ENCODE measurements around the gene TRIM40. TPM values are rescaled to one million over a fixed set of nuclear protein-coding genes. Genes with fewer than 3 reads are reported as not detected.

TRIM40 gene
- polyA plus RNA-seq, 1 donor (not counting 4 experiments of a cell fraction or from before 2014, with no cell fraction given): not detected

GRCh38 chr6:30163090-30163917 is 27.4 kb downstream of the TRIM40 start, which contains the start of gene TRIM15:
TSS of gene TRIM15 (plus strand) at chr6:30163546. CDS start at chr6:30163685, 139 bp downstream.
- H3K79me2 ChIP-seq (ENCODE audit: control insufficient read depth, insufficient read depth, low read length): no peaks in the 10 kb centered on the region
- no peaks in the 10 kb centered on the region for H3K9me1 ChIP-seq (ENCODE audit: control insufficient read depth, extremely low read depth, insufficient read depth, low read length)
- no peaks in the 10 kb centered on the region for H3K9me3 ChIP-seq (ENCODE audit: control insufficient read depth, low read depth, low read length)
- peaks cover 21% of the 10 kb centered on the region for H3K27me3 ChIP-seq (ENCODE audit: control insufficient read depth, extremely low read depth, insufficient read depth, low read length)
- no peaks in the 10 kb centered on the region for H3K4me1 ChIP-seq (ENCODE audit: control insufficient read depth, extremely low read depth, insufficient read depth, low read length)
- H3K4me2 ChIP-seq (ENCODE audit: control insufficient read depth, extremely low read depth, insufficient read depth, low read depth, low read length): no peak within 1 kb of the TSS
- no peak within 1 kb of the TSS for H3K27ac ChIP-seq (ENCODE audit: control insufficient read depth, insufficient read depth, low read length)
- dilution Hi-C loops (cut with MboI; ENCODE audit: extremely low pct_ligation_motif_present, low sequenced_read_pairs): no loop called here
- DNase-seq (ENCODE audit: low read depth, low spot score) (no peak), FAIRE-seq (no peak)
- TF ChIP-seq EZH2 (IDR thresholded peaks at IDR 0.05; ENCODE audit: low read length): no peak
- TF ChIP-seq CTCF (optimal IDR thresholded peaks at IDR 0.05 in 1 of 3, IDR thresholded peaks at IDR 0.05 in 1 of 3, conservative IDR thresholded peaks at IDR 0.05 in 1 of 3; ENCODE audit: extremely low read depth in 1 of 3, insufficient read depth in 2 of 3, low read length in 3 of 3): no peak
- no peak within 1 kb of the TSS for H2AFZ ChIP-seq (ENCODE audit: control insufficient read depth, low read length)
- H3K9ac ChIP-seq (ENCODE audit: control insufficient read depth, extremely low read depth, insufficient read depth, low read length): no peak within 1 kb of the TSS
- no peaks in the 10 kb centered on the region for H3K36me3 ChIP-seq (ENCODE audit: control insufficient read depth in 2 of 2, extremely low read depth in 1 of 2, insufficient read depth in 2 of 2, low read length in 2 of 2)
- no peaks in the 10 kb centered on the region for H4K20me1 ChIP-seq (ENCODE audit: control insufficient read depth, extremely low read depth, insufficient read depth, low read length)
- H3K4me3 ChIP-seq (ENCODE audit: control insufficient read depth in 2 of 3, extremely low read depth in 1 of 3, insufficient read depth in 2 of 3, low read depth in 1 of 3, low read length in 3 of 3): no peak within 1 kb of the TSS

- FAIRE-seq (no peak), DNase-seq (ENCODE audit: low read depth, low spot score) (no peak)
- Histone ChIP-seq H3K9me3 (ENCODE audit: control insufficient read depth, low read depth, low read length) (no peaks in the 10 kb centered on the region), H3K9me1 (ENCODE audit: control insufficient read depth, extremely low read depth, insufficient read depth, low read length) (no peaks in the 10 kb centered on the region), H3K4me2 (ENCODE audit: control insufficient read depth, extremely low read depth, insufficient read depth, low read depth, low read length) (no peak overlapping the region), H3K4me1 (ENCODE audit: control insufficient read depth, extremely low read depth, insufficient read depth, low read length) (no peaks in the 10 kb centered on the region), H3K27ac (ENCODE audit: control insufficient read depth, insufficient read depth, low read length) (no peak overlapping the region), H3K36me3 (ENCODE audit: control insufficient read depth in 2 of 2, extremely low read depth in 1 of 2, insufficient read depth in 2 of 2, low read length in 2 of 2) (no peaks in the 10 kb centered on the region), H4K20me1 (ENCODE audit: control insufficient read depth, extremely low read depth, insufficient read depth, low read length) (no peaks in the 10 kb centered on the region), H2AFZ (ENCODE audit: control insufficient read depth, low read length) (no peak overlapping the region), H3K79me2 (ENCODE audit: control insufficient read depth, insufficient read depth, low read length) (no peaks in the 10 kb centered on the region), H3K4me3 (ENCODE audit: control insufficient read depth in 2 of 3, extremely low read depth in 1 of 3, insufficient read depth in 2 of 3, low read depth in 1 of 3, low read length in 3 of 3) (no peak overlapping the region), H3K9ac (ENCODE audit: control insufficient read depth, extremely low read depth, insufficient read depth, low read length) (no peak overlapping the region), H3K27me3 (ENCODE audit: control insufficient read depth, extremely low read depth, insufficient read depth, low read length) (peaks cover 29% of the 10 kb centered on the region)
- dilution Hi-C loops (cut with MboI; ENCODE audit: extremely low pct_ligation_motif_present, low sequenced_read_pairs): no loop called here
- TF ChIP-seq CTCF (optimal IDR thresholded peaks at IDR 0.05 in 1 of 3, IDR thresholded peaks at IDR 0.05 in 1 of 3, conservative IDR thresholded peaks at IDR 0.05 in 1 of 3; ENCODE audit: extremely low read depth in 1 of 3, insufficient read depth in 2 of 3, low read length in 3 of 3) (no peak), EZH2 (IDR thresholded peaks at IDR 0.05; ENCODE audit: low read length) (no peak)
Observed at GRCh38 chr6:30163918-30164654, 28.1 kb downstream of the TRIM40 start.

Data from keratinocyte (primary cell).